Right ventricle myocardium inferior (tissue), 1 donor: Measurements from ENCODE around the gene ERCC2. TPM values are rescaled to one million over a fixed set of nuclear protein-coding genes. Genes with fewer than 3 reads are reported as not detected.
A peak's percentile ranks its signal among the peaks of the same experiment; 100 is the strongest.

Source experiments
- ATAC-seq: fragments of 200-7000 bp; cut with Tn5 transposase; one replicate; pipeline ENCODE4 v1.9.1; 2020; ENCODE audit warnings: mild to moderate bottlenecking, moderate library complexity
- DNase-seq: peaks from one replicate; pipeline ENCODE4 v3.0.0; 2021; ENCODE audit errors: missing footprints
- intact Hi-C: fragments of 100-400 bp; cut with DNase I; formaldehyde crosslinking; loops from one replicate; pipeline ENCODE4 v1.11.0; 2022
- total RNA-seq: library from RNA; stranded (reverse); fragmentation: NEBNext Ultra II Directional; extraction: Animal tissue kit (Norgen Biotek cat#: 25700); gene quantifications from one replicate; pipeline ENCODE4 v1.2.1, GENCODE V29; 2021
- donor health status: DM: no; HTN: yes; CAD: no; lungs with severe emphysema.

The ERCC2 gene
- total RNA-seq, 1 donor from 2014 or later: 12.7 TPM

GRCh38 chr19:45403781-45404556 lies 33.6 kb upstream of the ERCC2 start:
- ATAC-seq (peak; percentile 65), DNase-seq (no peak)
- intact Hi-C loops: no loop called here

- no peak for ATAC-seq
Observed at GRCh38 chr19:45403272-45403671, 32.9 kb upstream of the ERCC2 start.

GRCh38 chr19:45402298-45403061 lies 32.1 kb upstream of the ERCC2 start:
- DNase-seq (no peak), ATAC-seq (no peak)
- intact Hi-C loops: no loop called here

More at GRCh38 chr19:45403272-45403671, 32.9 kb upstream of the ERCC2 start:
- no peak for DNase-seq
- intact Hi-C loops: no loop called here

- DNase-seq: no peak
- ATAC-seq: no peak
Observed at GRCh38 chr19:45401815-45402214, 31.4 kb upstream of the ERCC2 start.

GRCh38 chr19:45400192-45400591 lies 29.8 kb upstream of the ERCC2 start:
- DNase-seq (no peak), ATAC-seq (no peak)
- intact Hi-C loops: no loop called here

More at GRCh38 chr19:45401815-45402214, 31.4 kb upstream of the ERCC2 start:
- intact Hi-C loops: no loop called here

GRCh38 chr19:45395821-45396617 lies 25.6 kb upstream of the ERCC2 start:
- peak; percentile 40 for DNase-seq
- intact Hi-C loops: no loop called here
- no peak for ATAC-seq

GRCh38 chr19:45391871-45392665 lies 21.7 kb upstream of the ERCC2 start:
- intact Hi-C loops: no loop called here
- no peak for DNase-seq
- ATAC-seq: no peak

GRCh38 chr19:45391346-45391745 lies 21.0 kb upstream of the ERCC2 start:
- intact Hi-C loops: no loop called here
- DNase-seq (no peak), ATAC-seq (no peak)

GRCh38 chr19:45385392-45386221 lies 15.2 kb upstream of the ERCC2 start:
- intact Hi-C loops: no loop called here
- ATAC-seq (peak; percentile 42), DNase-seq (peak; percentile 57)

GRCh38 chr19:45382426-45382825 lies 12.1 kb upstream of the ERCC2 start:
- intact Hi-C loops: no loop called here
- ATAC-seq (no peak), DNase-seq (peak; percentile 28)

GRCh38 chr19:45380107-45380506 lies 9.7 kb upstream of the ERCC2 start:
- ATAC-seq (no peak), DNase-seq (no peak)
- intact Hi-C loops: no loop called here

- peak; percentile 51 for DNase-seq
- intact Hi-C loops: no loop called here
Observed at GRCh38 chr19:45376045-45376724, 5.8 kb upstream of the ERCC2 start.

GRCh38 chr19:45368737-45369340 lies 1.5 kb downstream of the ERCC2 start:
- intact Hi-C loops: no loop called here
- no peak for ATAC-seq
- peak; percentile 11 for DNase-seq

More at GRCh38 chr19:45376045-45376724, 5.8 kb upstream of the ERCC2 start:
- ATAC-seq: peak; percentile 66

GRCh38 chr19:45368127-45368526 lies 2.2 kb downstream of the ERCC2 start:
- intact Hi-C loops: no loop called here
- DNase-seq (no peak), ATAC-seq (no peak)

GRCh38 chr19:45364696-45365095 lies 5.7 kb downstream of the ERCC2 start:
- ATAC-seq (no peak), DNase-seq (peak; percentile 62)
- intact Hi-C loops: no loop called here

- peak; percentile 67 for DNase-seq
- intact Hi-C loops: no loop called here
- no peak for ATAC-seq
Observed at GRCh38 chr19:45363861-45364459, 6.4 kb downstream of the ERCC2 start.
